SK-N-SH treated with all-trans-retinoic acid at 6 μM for 48 hours (cell line): ENCODE results near the gene RASGEF1C.

Experiments used
- ATAC-seq: fragments of 200-7000 bp; cut with Tn5 transposase; 3 replicates; pipeline ENCODE4 v1.9.1; 2020; ENCODE audit warnings: mild to moderate bottlenecking, moderate library complexity
- ARNTL ChIP-seq: fragments of 450-650 bp; formaldehyde crosslinking; IDR thresholded peaks from 2 replicates; pipeline ENCODE4 v1.5.0; 2020; ENCODE audit warnings: low read depth, mild to moderate bottlenecking, moderate library complexity, borderline replicate concordance
- CREB5 ChIP-seq: fragments of 250-450 bp; sonication (Bioruptor Pico); IDR thresholded peaks from 2 replicates; pipeline ENCODE4 v1.5.1; 2020; ENCODE audit warnings: low read depth, mild to moderate bottlenecking, moderate library complexity
- CSRNP3 ChIP-seq: fragments of 250-450 bp; sonication (Bioruptor Pico); IDR thresholded peaks from 2 replicates; pipeline ENCODE4 v1.5.1; 2021; ENCODE audit warnings: mild to moderate bottlenecking, moderate library complexity
- GLIS3 ChIP-seq: fragments of 250-450 bp; sonication (Bioruptor Pico); IDR thresholded peaks from 2 replicates; pipeline ENCODE4 v1.5.0; 2020; ENCODE audit warnings: mild to moderate bottlenecking, moderate library complexity
- ISL1 ChIP-seq: fragments of 250-450 bp; sonication (Bioruptor Pico); IDR thresholded peaks from 2 replicates; pipeline ENCODE4 v2.1.2; 2022; ENCODE audit warnings: mild to moderate bottlenecking, moderate library complexity
- PATZ1 ChIP-seq: fragments of 250-450 bp; sonication (Bioruptor Pico); IDR thresholded peaks from 2 replicates; pipeline ENCODE4 v1.8.0; 2020; ENCODE audit warnings: mild to moderate bottlenecking, moderate library complexity, borderline replicate concordance
- POU6F1 ChIP-seq: fragments of 250-450 bp; sonication (Bioruptor Pico); IDR thresholded peaks from 2 replicates; pipeline ENCODE4 v1.8.0; 2021; ENCODE audit warnings: low read depth, mild to moderate bottlenecking, moderate library complexity, borderline replicate concordance
- PPARA ChIP-seq: fragments of 250-450 bp; sonication (Bioruptor Pico); IDR thresholded peaks from 2 replicates; pipeline ENCODE4 v1.5.0; 2020; ENCODE audit warnings: mild to moderate bottlenecking, borderline replicate concordance
- TCF4 ChIP-seq: fragments of 250-450 bp; sonication (Bioruptor Pico); IDR thresholded peaks from 2 replicates; pipeline ENCODE4 v1.8.0; 2021; ENCODE audit warnings: mild to moderate bottlenecking, moderate library complexity, borderline replicate concordance
- TSHZ2 ChIP-seq: fragments of 250-450 bp; sonication (Bioruptor Pico); IDR thresholded peaks from 2 replicates; pipeline ENCODE4 v1.5.0; 2020; ENCODE audit warnings: mild to moderate bottlenecking, moderate library complexity
- ZC3H10 ChIP-seq: fragments of 250-450 bp; sonication (Bioruptor Pico); IDR thresholded peaks from 2 replicates; pipeline ENCODE4 v1.5.1; 2021; ENCODE audit warnings: mild to moderate bottlenecking, moderate library complexity
- ZFP3 ChIP-seq: fragments of 250-450 bp; sonication (Bioruptor Pico); IDR thresholded peaks from 2 replicates; pipeline ENCODE4 v1.5.0; 2020; ENCODE audit warnings: mild to moderate bottlenecking, moderate library complexity
- ZNF565 ChIP-seq: fragments of 450-650 bp; formaldehyde crosslinking; conservative IDR thresholded peaks from 2 replicates; pipeline ENCODE4 v1.5.0; 2020; ENCODE audit warnings: low read depth, mild to moderate bottlenecking, moderate library complexity
- ZNF70 ChIP-seq: fragments of 450-650 bp; formaldehyde crosslinking; IDR thresholded peaks from 2 replicates; pipeline ENCODE4 v1.5.0; 2020; ENCODE audit warnings: mild to moderate bottlenecking, moderate library complexity
- ZNF8 ChIP-seq: fragments of 450-650 bp; formaldehyde crosslinking; IDR thresholded peaks from 2 replicates; pipeline ENCODE4 v1.5.0; 2020; ENCODE audit warnings: mild to moderate bottlenecking, moderate library complexity

RASGEF1C gene

GRCh38 chr5:180113660-180114303 is 95.2 kb downstream of the RASGEF1C start:
- ATAC-seq = no peak
- TF ChIP-seq ZC3H10 (CRISPR knock-in tag) = no peak
- no peak for TF ChIP-seq GLIS3 (CRISPR knock-in tag)
- TF ChIP-seq ARNTL = no peak
- TF ChIP-seq TCF4 (CRISPR knock-in tag) = no peak
- TF ChIP-seq TSHZ2 (CRISPR knock-in tag) = no peak
- TF ChIP-seq ISL1 (CRISPR knock-in tag) = no peak
- no peak for TF ChIP-seq CREB5
- TF ChIP-seq PATZ1 (CRISPR knock-in tag) = no peak
- no peak for TF ChIP-seq POU6F1 (CRISPR knock-in tag)
- TF ChIP-seq PPARA (CRISPR knock-in tag) = no peak

GRCh38 chr5:180112181-180112861 is 96.7 kb downstream of the RASGEF1C start:
- TF ChIP-seq PPARA (CRISPR knock-in tag) (no peak), CREB5 (no peak), ZC3H10 (CRISPR knock-in tag) (no peak), ZNF70 (CRISPR knock-in tag) (no peak), ZFP3 (no peak), CSRNP3 (CRISPR knock-in tag) (no peak), ZNF565 (CRISPR knock-in tag) (no peak), ZNF8 (no peak), PATZ1 (CRISPR knock-in tag) (no peak)
- no peak for ATAC-seq
